GM12875 (cell line): Measurements from ENCODE around the gene CAMK1D.
"Not testable (repeated sequence)": the region's sequence is repeated elsewhere in the genome, so short reads cannot be mapped to it uniquely, and the experiment has no call there.

Experiments used
- H3K4me3 ChIP-seq: one replicate; pipeline ENCODE4 v1.5.1; 2011; ENCODE audit warnings: low read depth, low read length, control low read depth
- TF ChIP-seq, protein P1 (sequence below): IDR thresholded peaks from 2 replicates; pipeline ENCODE4 v1.5.1; 2011; ENCODE audit warnings: low read depth, mild to moderate bottlenecking, control low read depth, inconsistent platforms, low read length, moderate library complexity, borderline replicate concordance; ENCODE audit not compliant: insufficient read depth

CAMK1D gene

GRCh38 chr10:12803776-12804175, 454.4 kb downstream of the CAMK1D start:
- no peak overlapping the region for H3K4me3 ChIP-seq
- TF ChIP-seq, protein P1, sequence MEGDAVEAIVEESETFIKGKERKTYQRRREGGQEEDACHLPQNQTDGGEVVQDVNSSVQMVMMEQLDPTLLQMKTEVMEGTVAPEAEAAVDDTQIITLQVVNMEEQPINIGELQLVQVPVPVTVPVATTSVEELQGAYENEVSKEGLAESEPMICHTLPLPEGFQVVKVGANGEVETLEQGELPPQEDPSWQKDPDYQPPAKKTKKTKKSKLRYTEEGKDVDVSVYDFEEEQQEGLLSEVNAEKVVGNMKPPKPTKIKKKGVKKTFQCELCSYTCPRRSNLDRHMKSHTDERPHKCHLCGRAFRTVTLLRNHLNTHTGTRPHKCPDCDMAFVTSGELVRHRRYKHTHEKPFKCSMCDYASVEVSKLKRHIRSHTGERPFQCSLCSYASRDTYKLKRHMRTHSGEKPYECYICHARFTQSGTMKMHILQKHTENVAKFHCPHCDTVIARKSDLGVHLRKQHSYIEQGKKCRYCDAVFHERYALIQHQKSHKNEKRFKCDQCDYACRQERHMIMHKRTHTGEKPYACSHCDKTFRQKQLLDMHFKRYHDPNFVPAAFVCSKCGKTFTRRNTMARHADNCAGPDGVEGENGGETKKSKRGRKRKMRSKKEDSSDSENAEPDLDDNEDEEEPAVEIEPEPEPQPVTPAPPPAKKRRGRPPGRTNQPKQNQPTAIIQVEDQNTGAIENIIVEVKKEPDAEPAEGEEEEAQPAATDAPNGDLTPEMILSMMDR: no peak

- TF ChIP-seq, protein P1: no peak
- no peak overlapping the region for H3K4me3 ChIP-seq
Observed at GRCh38 chr10:12806228-12807095, 457.1 kb downstream of the CAMK1D start.

DNA sequence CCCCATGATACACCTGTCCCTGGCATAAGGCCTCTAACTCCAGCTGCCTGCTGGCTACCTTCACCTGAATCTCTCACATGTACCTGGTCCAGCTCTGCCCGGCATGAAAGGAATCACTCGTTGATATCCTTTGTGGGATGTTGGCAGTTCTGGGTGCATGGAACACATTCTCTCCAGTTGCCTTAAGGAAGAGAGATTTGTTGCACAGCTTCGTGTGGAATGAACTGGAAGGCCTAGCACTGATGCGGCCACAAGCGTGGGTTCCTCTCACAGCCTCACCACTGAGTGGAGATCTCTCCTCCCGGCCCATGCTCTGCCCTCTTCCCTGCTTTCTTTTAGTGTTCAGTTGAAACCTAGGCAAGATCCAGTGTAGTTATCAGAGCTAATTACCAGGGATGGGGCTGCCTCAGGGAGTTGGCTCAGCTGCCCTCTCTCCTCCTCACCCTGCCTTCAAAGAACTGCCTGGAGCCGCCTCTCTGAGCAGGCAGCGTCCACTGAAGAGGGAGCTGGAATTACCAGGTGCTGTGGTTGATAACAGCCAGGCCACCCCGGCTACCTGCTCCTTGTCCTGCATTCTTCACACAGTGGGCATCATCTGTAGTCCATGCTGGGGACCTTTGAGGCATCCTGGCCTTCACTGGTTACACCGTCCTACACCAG, 457.9 kb downstream of the CAMK1D start:
- H3K4me3 ChIP-seq: no peak overlapping the region
- TF ChIP-seq, protein P1: no peak

DNA sequence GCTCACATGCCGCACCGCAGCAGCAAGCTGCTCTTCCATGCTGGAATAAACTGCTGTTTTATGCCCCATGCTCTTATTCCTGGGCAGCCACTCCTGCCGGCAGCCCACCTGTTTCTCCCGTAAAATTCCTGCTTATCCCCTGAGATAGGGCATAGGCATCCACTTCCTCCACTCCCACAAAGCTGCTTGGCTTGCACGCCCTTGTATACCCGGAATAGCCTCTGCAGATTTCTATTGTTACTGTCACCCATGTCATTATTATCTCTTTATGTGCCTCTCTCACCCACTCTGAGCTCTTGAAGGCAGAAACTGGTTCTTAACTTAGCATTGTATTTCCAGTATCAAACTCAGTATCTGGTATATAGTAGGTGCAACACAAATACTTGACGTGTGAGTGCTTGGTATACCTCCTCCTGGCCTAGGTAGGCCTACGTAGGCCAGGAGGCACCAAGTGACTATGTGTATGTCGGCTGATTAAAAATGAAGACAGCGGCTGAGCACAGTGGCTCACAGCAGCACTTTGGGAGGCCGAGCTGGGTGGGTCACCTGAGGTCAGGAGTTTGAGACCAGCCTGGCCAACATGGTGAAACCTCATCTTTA, 458.8 kb downstream of the CAMK1D start:
- H3K4me3 ChIP-seq: no peak overlapping the region
- TF ChIP-seq, protein P1: no peak

DNA sequence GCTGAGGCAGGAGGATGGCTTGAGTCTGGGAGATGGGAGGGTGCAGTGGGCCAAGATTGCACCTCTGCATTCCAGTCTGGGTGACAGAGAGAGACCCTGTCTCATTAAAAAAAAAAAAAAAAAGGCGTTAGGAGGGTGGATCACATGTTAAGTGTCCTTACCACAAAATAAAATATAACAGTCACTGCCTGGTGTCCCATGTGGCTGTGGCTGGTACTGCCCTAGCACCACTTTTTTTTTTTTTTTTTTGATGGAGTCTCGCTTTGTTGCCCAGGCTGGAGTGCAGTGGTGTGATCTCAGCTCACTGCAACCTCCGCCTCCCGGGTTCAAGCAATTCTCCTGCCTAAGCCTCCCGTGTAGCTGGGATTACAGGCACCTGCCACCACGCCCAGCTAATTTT, 460.7 kb downstream of the CAMK1D start:
- TF ChIP-seq, protein P1: peak; percentile 15; the same call in 1 of the 2 replicates

GRCh38 chr10:12811826-12812225, 462.5 kb downstream of the CAMK1D start:
- H3K4me3 ChIP-seq: no peak overlapping the region
- TF ChIP-seq, protein P1: no peak

More for the DNA sequence above, 460.7 kb downstream of the CAMK1D start:
- H3K4me3 ChIP-seq: not testable (repeated sequence)
